GM20000 (cell line): Measurements from ENCODE around the gene DEPP1.

Experiments used
- DNase-seq: peaks from one replicate; pipeline ENCODE4 v3.0.0; 2012; ENCODE audit warnings: low spot score
- TF ChIP-seq, protein P1 (sequence below): IDR thresholded peaks from 2 replicates; pipeline ENCODE4 v1.5.1; 2012; ENCODE audit warnings: mild to moderate bottlenecking, control low read depth; ENCODE audit errors: extremely low read depth, missing control alignments

The DEPP1 gene

DNA sequence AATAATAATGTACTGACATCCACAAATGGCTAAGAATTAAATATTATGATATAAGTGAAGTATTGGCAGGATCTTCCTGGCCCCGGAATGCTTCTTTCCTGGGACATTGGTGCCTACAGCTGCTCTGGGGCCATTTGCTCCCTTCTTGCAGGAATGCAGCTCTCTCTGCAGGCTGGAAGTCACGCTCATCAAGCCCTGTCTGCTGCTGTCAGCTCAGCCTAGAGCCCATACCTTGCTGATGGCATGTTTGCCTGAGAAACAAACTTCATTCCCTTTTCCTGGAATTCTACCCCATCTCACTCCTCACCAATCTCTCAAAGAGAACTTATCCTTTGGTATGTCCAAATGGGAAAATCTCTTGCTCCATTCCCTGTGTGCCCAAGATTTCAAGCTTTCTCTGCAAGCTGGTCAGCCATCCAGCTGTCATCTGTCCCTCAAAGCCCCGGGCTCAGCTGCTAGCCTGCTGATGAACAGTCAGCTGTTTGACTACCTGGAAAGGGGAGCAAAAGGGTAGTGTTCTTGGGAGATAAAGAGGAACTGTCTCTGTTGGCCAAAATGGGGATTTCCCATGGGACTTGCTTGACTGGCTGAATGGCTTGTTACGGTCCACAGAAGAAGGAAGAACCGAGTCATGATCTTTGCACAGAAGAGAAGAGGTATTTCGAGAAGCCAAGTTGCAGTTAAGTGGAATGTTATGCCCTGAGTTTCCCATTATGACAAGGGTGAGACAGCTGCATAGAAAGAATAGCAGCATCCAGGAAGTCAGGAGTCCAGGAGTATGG lies 31.0 kb downstream of the DEPP1 start:
- TF ChIP-seq, protein P1, sequence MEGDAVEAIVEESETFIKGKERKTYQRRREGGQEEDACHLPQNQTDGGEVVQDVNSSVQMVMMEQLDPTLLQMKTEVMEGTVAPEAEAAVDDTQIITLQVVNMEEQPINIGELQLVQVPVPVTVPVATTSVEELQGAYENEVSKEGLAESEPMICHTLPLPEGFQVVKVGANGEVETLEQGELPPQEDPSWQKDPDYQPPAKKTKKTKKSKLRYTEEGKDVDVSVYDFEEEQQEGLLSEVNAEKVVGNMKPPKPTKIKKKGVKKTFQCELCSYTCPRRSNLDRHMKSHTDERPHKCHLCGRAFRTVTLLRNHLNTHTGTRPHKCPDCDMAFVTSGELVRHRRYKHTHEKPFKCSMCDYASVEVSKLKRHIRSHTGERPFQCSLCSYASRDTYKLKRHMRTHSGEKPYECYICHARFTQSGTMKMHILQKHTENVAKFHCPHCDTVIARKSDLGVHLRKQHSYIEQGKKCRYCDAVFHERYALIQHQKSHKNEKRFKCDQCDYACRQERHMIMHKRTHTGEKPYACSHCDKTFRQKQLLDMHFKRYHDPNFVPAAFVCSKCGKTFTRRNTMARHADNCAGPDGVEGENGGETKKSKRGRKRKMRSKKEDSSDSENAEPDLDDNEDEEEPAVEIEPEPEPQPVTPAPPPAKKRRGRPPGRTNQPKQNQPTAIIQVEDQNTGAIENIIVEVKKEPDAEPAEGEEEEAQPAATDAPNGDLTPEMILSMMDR, result no peak
- DNase-seq, result peak; percentile 50

DNA sequence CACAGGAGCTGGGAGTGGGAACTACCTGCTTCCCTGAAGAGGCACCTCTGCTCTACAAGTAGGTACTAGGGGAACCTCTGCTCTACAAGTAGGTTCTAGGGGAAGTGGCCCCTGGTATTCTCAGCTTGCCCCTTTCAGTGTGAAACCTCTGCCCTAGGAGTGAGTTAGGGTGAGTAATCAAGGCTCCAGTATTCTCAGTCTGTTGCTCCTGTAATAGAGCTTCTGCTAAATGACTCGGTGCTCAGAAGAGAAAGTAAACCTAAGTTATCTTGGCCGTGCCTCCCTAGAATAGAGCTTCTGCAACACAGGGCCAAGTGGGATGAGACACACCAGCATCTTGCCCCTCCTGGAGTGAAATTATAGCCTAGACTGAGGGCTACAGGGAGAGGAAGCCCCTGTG lies 32.4 kb downstream of the DEPP1 start:
- no peak for DNase-seq
- TF ChIP-seq, protein P1, result no peak

DNA sequence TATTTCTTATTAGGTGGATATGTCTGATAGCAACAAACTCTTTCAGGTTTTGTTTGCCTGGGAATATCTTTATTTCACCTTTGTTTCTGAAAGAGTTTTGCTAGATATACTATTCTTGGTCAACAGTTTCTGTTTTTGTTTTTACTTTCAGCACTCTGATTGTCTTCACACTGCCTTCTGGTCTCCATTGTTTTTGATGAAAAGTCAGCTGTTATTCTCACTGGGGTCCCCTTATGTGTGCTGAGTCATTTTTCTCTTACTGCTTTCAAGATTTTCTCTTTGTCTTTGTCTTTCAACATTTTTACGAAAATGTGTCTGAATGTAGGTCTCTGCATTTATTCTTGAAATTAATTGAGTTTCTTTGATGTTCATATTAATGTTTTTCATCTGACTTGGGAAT lies 34.3 kb downstream of the DEPP1 start:
- TF ChIP-seq, protein P1, result no peak
- DNase-seq, result no peak

DNA sequence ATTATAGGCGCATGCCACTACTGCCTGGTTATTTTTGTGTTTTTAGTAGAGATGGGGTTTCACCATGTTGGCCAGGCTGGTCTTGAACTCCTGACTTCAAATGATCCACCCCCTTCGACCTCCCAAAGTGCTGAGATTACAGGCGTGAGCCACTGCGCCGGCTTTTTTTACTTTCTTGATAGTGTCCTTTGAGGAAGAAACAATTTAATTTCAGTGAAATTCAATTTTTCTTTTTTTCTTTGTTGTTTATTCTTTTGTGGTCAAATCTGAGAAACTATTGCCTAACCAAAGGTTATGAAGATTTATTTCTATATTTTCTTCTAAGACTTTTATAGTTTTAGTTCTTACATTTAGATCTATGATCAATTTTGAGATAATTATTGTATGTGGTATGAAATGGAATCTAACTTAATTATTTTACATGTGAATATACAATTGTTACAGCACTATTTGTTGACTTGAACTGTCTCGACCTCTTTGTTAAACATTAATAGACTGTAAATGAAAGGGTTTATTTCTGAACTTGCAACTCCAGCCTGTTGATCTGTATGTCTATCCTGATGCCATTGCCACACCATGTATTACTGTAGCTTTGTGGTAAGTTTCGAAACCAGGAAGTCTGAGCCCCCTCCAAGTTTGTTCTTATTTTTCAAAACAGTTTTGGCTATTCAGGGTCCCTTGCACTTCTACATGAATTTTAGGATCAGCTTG lies 38.8 kb downstream of the DEPP1 start:
- TF ChIP-seq, protein P1, result no peak
- no peak for DNase-seq

DNA sequence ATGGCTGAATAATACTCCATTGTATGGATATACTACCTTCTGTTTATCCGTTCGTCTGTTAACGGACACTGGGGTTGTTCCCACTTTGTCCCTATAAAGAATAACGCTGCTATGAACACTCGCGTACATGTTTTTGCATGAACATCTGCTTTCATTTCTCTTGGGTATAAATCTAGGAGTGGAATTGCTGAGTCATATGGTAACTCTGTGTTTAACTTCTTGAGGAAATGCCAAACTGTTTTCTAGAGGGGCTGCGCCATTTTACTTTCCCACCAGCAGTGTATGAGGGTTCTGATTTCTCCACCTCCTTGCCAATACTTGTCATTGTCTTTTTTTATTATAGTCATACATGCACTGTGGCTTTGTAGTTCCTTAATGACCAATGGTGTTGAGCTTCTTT lies 39.7 kb downstream of the DEPP1 start:
- TF ChIP-seq, protein P1, result no peak
- DNase-seq, result no peak

DNA sequence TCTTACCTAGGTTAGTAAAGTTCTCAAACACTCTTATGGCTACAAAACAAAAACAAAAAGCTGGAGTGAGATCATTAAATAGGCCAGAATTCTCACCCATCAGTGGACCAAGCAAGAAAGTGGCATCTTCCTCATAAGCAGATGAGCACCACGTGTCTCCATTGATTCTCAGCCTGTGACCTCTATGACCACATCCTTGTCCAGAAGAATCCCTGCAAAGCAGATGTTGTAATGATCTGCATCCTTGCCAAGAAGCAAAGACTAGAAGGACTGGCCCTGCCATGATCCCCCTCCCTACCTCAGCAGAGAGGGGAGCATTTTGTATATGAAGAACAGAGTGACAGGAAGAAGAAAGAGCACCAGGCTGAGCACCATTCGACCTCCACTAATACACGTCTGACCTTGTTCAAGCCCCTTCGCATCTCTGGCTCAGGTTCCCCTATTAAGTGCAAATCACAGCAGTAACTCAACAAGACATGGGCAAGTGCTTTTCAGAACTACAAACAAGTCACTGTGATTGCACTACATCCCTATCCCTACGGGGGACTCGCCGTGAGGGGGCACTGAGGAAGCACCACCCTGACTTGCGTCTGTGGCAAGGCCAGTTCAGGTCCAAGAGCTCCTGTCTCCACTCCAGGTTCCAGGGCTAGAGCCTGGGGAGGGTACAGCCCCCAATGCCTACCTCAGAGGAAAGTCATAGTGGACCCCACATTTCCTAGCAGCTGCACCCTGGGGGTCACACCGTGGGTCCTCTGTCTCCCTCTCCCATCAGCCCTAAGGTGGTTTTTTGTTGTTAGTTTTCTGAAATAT lies 41.2 kb downstream of the DEPP1 start:
- DNase-seq, result no peak
- TF ChIP-seq, protein P1, result no peak
